Measurements from ENCODE around the gene TSC22D1.
"Not testable (repeated sequence)": the region's sequence is repeated elsewhere in the genome, so short reads cannot be mapped to it uniquely, and the experiment has no call there.

TSC22D1 gene

GRCh38 chr13:44498969-44499368 is 77.2 kb downstream of the TSC22D1 start:
- DNase-seq, result no peak

GRCh38 chr13:44498502-44498901 is 77.6 kb downstream of the TSC22D1 start:
- DNase-seq, result no peak

GRCh38 chr13:44497801-44498200 is 78.3 kb downstream of the TSC22D1 start:
- no peak for DNase-seq

- DNase-seq, result no peak
Measured at GRCh38 chr13:44493213-44493812, 82.8 kb downstream of the TSC22D1 start.

GRCh38 chr13:44489751-44490150 is 86.4 kb downstream of the TSC22D1 start:
- DNase-seq, result no peak

GRCh38 chr13:44487989-44488388 is 88.1 kb downstream of the TSC22D1 start:
- no peak for DNase-seq

- no peak for DNase-seq
Measured at GRCh38 chr13:44484562-44485138, 91.5 kb downstream of the TSC22D1 start.

- DNase-seq, result no peak
Measured at GRCh38 chr13:44474122-44474910, 101.8 kb downstream of the TSC22D1 start.

- no peak for DNase-seq
Measured at GRCh38 chr13:44471686-44472085, 104.4 kb downstream of the TSC22D1 start.

- DNase-seq, result no peak
Measured at GRCh38 chr13:44470638-44471562, 105.2 kb downstream of the TSC22D1 start.

- DNase-seq, result no peak
Measured at GRCh38 chr13:44468874-44469273, 107.3 kb downstream of the TSC22D1 start.

- no peak for DNase-seq
Measured at GRCh38 chr13:44465318-44465717, 110.8 kb downstream of the TSC22D1 start.

- no peak for DNase-seq
Measured at GRCh38 chr13:44464471-44464870, 111.7 kb downstream of the TSC22D1 start.

GRCh38 chr13:44463759-44464158 is 112.4 kb downstream of the TSC22D1 start:
- DNase-seq, result no peak

GRCh38 chr13:44459674-44460073 is 116.5 kb downstream of the TSC22D1 start:
- DNase-seq, result no peak

GRCh38 chr13:44458313-44458975 is 117.7 kb downstream of the TSC22D1 start:
- no peak for DNase-seq

- not testable (repeated sequence) for DNase-seq
Measured at GRCh38 chr13:44456212-44456611, 119.9 kb downstream of the TSC22D1 start.

- no peak for DNase-seq
Measured at GRCh38 chr13:44455769-44456168, 120.4 kb downstream of the TSC22D1 start.

- DNase-seq, result no peak
Measured at GRCh38 chr13:44453881-44454280, 122.2 kb downstream of the TSC22D1 start.

- DNase-seq, result no peak
Measured at GRCh38 chr13:44453069-44453468, 123.1 kb downstream of the TSC22D1 start.

GRCh38 chr13:44452418-44452817 is 123.7 kb downstream of the TSC22D1 start:
- no peak for DNase-seq

GRCh38 chr13:44451651-44452050 is 124.5 kb downstream of the TSC22D1 start:
- DNase-seq, result no peak

GRCh38 chr13:44451126-44451525 is 125.0 kb downstream of the TSC22D1 start:
- no peak for DNase-seq
